ENCODE results near the gene INPP1.

Gene INPP1

DNA sequence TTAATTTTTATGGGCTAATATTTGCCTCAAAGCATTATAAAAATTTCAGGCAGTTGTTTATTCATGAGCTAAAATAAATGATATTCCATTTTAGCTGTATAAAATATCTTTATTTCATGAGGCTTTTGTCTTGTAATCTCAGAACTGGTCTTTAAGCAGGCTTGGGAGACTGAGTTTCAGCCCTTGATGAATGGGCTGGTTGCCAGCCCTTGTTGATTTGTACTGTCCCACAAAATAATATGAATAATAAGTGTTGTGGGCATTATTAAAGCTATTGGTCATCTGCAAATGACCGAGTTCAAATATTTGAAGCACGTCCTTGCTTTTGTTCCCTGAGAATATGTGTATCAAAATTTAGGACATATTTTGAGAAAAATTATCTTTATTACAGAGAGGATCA, 18.2 kb downstream of the INPP1 start:
- no peak for DNase-seq (ENCODE audit: low spot score)

DNA sequence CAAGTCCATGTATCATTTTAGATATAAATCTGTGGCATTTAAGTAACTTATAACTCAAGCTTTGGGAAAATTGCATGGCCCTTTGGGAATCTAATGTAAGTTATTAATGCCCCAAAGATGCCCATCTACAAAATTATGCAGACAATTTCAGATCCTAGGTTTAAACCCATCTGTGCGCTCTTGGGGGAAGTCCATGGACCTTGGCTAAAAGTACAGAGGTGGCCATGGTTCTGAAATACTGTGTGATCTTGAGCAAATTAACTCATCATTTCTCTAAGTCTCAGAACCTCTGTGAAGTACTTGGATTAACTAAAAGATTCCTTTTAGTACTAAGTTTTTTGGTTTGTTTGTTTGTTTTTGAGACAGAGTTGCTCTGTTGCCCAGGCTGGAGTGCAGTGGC, 19.5 kb downstream of the INPP1 start:
- DNase-seq (ENCODE audit: low spot score), result no peak

GRCh38 chr2:190365499-190366204, 22.3 kb downstream of the INPP1 start:
- no peak for DNase-seq (ENCODE audit: low spot score)

DNA sequence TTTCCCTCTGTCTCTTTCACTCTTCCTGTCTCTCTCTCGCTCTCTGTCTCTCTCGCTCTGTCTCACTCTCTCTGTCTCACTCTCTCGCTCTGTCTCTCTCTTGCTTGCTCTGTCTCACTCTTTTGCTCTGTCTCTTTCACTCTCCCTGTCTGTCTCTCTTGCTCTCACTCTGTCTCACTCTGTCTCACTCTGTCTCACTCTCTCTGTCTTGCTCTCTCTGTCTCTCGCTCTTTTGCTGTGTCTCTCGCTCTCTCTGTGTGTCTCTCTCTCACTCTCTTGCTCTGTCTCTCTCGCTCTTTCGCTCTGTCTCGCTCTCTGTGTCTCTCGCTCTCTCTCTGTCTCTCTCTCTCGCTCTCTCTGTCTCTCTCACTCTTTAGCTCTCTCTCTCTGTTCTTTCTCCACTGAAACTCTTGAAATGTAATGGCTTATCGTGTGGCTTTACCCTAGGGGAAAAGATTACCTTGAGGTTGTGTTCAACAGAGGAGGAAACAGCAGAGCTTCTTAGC, 22.9 kb downstream of the INPP1 start:
- no peak for DNase-seq (ENCODE audit: low spot score)

- no peak for DNase-seq (ENCODE audit: low spot score)
Observed at GRCh38 chr2:190367091-190367490, 23.7 kb downstream of the INPP1 start.

DNA sequence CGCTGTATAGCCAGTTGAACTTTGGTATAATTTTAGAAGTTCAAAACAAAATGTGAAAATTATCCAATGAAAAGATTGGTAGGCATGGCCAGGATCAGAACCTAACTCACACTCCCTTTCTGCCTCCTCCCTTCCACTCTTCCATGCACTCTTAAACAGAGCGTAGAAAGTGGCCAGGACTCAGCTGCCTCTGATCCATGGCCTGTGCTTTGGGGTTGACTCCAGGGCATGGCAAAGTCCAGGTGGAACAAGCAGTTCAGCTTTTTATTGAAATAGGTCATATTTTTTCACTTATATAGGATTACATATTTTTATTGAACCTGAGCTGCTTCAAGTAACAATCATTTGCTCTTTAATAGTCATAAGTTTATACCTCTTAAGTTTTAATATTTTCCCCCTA, 26.2 kb downstream of the INPP1 start:
- DNase-seq (ENCODE audit: low spot score), result no peak

DNA sequence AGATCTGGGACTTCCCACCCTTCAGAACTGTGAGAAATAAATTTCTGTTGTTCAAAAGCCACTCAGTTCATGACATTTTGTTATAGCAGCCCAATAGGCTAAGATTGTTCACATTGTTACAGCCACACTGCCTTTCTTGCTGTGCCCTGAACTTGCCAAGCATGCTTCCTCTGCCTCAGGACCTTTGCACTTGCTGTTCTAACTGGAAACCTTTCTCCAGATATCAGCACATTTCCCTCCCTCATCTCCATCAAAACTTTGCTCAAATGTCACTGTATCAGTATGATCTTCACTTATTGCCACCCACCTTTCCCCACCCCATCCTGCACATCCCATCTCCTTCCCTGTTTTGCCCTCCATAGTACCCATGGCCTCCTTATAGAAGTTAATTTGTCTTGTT, 32.7 kb downstream of the INPP1 start:
- no peak for DNase-seq (ENCODE audit: low spot score)

DNA sequence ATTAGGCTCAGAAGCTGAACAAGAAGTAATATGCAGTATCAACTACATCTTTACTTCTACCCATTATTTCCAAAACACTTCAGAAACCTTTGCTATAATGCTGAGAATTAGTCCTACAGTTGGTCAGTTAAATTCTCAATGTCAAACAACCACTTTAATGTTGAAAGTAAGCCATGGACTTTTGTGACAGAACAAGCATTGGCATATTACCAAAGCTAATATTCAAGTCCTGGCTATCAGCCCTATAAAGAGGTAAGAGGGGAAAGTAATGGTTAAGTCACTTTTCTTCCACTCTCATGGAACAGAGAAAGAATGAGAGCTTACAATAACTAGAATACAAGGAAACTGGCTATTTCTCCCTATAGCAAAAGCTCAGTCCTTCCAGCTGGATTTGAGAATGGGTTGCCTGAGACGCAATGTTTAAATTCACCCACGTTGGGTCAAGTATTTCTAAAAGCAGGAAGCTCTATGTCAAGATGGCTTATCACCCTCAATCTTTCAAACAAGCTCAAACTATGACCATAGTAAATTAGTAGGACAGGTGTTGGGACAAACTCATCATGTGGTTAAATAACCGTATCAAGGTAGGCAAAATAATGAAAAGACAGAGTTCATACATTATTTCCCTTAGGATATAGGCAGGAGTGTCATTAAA, 33.3 kb downstream of the INPP1 start:
- no peak for DNase-seq (ENCODE audit: low spot score)

- DNase-seq (ENCODE audit: low spot score), result no peak
Observed at GRCh38 chr2:190378880-190379237, 35.5 kb downstream of the INPP1 start.

GRCh38 chr2:190379249-190379964, 36.0 kb downstream of the INPP1 start:
- DNase-seq (ENCODE audit: low spot score), result no peak

DNA sequence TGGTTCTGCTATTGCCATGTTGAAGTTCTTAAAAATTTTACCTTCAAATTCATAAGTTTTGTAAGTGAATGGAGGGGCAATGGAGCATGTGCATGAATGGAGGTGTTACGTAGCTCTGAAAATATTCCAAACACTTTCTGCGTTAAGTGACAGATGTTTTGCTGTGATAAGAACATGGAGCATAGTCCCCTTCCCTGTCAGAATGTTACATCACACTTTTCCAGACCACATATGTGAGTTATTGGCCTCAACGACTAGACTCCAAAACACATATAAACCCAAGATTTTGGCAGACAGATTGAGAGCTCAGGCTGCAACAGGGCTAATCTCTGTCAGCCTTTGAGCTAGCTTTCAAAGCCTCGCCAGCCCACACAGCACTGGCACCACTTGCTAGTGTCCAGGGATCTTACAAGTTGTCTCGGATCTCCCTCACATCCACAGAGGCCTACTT, 37.6 kb downstream of the INPP1 start:
- no peak for DNase-seq (ENCODE audit: low spot score)

DNA sequence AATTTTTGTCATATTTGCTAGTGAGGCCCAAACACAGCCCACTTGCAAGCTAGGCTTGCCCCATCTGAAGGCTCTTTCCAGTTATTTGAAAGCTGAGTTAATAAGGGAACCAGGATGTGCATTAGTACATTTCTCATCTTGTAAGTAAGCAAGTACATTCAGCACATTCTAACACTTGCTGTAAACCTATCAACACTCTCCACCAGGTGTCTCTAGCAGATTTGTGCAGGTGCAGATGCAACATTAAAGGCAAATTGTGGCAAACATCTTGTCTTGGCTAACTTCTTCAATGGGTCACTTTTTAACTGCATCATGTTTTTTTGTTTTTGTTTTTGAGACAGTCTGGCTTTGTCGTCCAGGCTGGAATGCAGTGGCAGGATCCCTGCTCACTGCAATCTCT, 39.5 kb downstream of the INPP1 start:
- DNase-seq (ENCODE audit: low spot score), result no peak

DNA sequence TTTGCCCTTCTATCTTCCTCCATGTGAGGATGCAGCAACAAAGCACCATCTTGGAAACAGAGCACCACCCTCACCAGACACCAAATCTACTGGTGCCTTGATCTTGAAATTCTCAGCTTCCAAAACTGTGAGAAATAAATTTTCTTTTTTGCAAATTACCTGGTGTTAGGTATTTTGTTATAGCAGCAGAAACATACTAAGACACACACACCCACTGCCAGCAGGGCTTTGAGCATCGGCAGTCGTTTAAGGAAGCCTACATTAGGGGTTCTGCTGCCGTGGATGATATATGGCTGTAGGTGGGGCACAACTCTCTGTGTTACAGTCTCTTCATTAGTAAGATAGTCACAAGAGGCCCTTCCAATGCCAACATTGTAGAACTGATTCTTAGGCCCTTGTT, 44.0 kb downstream of the INPP1 start:
- no peak for DNase-seq (ENCODE audit: low spot score)

DNA sequence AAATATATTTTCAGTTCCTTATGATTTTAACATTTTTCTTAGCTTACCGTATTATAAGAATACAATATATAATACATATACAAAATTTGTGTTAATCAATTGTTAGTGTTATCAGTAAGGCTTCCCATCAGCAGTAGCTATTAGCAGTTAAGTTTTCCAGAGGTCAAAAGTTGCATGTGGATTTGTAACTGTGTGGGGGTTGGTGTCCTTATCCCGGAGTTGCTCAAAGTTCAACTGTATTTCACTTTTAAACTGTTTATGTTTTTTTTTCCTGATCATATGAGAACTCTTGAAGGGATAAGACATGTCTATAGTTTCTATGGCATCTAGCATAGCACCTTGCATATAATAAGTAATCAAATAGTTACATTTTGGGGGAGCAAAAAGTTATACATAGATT, 52.9 kb downstream of the INPP1 start:
- DNase-seq (ENCODE audit: low spot score), result no peak

DNA sequence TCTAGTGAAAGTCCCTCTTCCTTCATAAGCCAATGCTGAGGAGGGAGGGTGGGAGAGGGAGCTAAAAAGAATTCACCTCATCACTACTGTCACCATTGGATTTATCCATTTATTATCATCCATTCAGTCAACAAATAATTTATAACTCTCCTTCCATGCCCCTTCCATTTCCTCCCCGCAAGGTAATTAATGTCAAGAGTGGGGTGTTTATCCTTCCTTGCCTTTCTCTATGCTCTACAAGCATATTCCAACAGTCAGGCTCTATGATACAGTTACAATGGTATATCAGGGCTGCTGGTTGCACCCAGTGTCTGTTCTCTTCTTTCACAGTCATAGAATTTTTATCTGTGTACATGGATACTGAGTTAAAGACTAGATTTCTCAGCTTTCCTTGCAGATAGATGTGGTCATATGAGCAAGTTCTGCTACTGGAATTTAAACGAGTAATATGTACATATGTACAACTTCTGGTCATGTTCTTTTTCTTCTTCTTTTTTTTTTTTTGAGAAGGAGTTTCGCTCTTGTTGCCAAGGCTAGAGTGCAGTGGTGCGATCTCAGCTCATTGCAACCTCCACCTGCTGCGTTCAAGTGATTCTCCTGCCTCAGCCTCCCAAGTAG, 59.7 kb downstream of the INPP1 start:
- DNase-seq (ENCODE audit: low spot score), result no peak

- no peak for DNase-seq (ENCODE audit: low spot score)
Observed at GRCh38 chr2:190404487-190404886, 61.1 kb downstream of the INPP1 start.

DNA sequence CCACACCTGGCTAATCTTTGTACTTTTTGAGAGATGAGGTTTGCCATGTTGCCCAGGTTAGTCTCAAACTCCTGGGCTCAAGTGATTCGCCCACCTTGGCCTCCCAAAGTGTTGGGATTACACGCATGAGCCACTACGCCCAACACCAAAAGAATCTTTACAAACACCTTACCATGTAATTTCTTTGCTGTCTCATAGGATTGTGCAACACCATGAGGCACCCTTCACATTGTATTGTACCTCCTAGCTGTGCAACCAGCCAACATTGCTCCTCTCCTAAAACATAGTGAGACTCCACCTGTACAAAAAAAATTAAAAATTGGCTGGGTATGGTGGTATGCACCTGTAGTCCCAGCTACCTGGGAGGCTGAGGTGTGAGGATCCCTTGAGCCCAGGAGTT, 61.7 kb downstream of the INPP1 start:
- DNase-seq (ENCODE audit: low spot score), result no peak

GRCh38 chr2:190405995-190406394, 62.6 kb downstream of the INPP1 start:
- DNase-seq (ENCODE audit: low spot score), result no peak

DNA sequence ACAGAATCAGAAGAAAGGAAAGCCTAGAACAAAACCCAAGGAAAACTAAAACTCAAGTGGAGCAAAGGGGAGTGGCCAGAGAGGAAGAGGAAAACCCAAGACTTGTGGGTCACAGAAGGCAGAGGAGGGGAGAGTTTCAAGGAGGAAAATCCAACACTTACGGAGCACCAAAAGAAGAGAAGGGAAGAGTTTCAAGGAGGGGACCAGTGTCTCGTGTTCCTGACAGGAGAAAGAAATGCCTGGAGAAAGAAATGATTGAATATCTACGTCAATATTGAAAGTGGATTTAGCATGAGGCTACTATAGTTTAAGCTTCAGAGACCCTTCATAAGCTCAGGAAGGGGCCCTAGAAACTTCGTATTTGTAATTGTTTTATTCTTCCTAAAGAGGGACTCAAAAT, 63.4 kb downstream of the INPP1 start:
- DNase-seq (ENCODE audit: low spot score), result no peak

DNA sequence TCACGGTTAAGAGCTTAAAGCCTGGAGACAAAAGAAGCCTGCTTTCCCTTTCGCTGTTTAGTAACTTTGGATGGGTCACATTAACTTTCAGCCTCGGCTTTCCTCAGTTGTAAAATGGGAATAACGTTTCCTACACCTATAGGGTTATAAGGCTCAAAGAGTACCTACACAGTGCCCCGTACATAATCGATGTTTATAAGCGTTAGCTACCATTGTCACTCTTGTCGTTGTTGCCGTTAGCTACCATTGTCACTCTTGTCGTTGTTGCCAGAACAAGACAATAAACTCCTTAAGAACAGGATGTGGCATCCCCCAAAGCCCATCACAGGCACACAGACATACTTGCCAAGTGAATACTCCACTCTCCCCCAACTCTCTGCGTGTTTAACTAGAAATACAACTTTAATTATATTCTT, 63.9 kb downstream of the INPP1 start:
- DNase-seq (ENCODE audit: low spot score), result no peak

- peak; percentile 79 for DNase-seq (ENCODE audit: low spot score)
Observed at GRCh38 chr2:190407662-190408537, 64.5 kb downstream of the INPP1 start, which contains the start of gene MFSD6. Gene MFSD6 (plus strand): TSS chr2:190408355. CDS start chr2:190436030, 27,675 bp downstream.
